Stimulated activated CD8-positive, alpha-beta memory T cell treated with anti-CD3 and anti-CD28 coated beads, Interleukin-7, amount 100 ng/mL, for 4 hours (primary cell): ENCODE measurements around the gene NOS1AP.

ENCODE experiments used
- DNase-seq, 2 donors: peaks; one replicate each; pipeline ENCODE4 v3.0.0-alpha.2; 2020; ENCODE audit warnings: low read depth in 2 of 2

NOS1AP gene

GRCh38 chr1:162088281-162088969 lies 18.9 kb downstream of the NOS1AP start:
- DNase-seq, result no peak

DNA sequence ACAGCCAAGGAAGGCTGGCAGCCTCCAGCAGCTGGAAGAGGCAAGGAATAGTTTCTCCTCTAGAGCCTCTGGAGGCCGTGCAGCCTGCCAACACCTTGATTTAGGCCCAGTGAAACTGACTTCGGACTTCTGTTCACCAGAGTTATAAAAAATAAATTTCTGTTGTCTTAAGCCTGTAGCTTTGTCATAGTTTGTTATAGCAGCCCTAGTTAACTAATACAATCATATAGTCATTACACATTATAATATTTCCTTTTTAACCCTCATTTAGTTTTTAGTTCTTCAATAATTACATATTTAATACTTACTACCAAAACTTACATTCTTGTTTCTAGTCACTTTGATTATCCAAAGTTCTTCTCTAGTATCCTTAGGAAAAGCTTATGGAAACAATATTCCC lies 20.3 kb downstream of the NOS1AP start:
- no peak for DNase-seq

GRCh38 chr1:162090378-162090777 lies 20.9 kb downstream of the NOS1AP start:
- DNase-seq, result no peak

GRCh38 chr1:162091681-162092524 lies 22.4 kb downstream of the NOS1AP start:
- DNase-seq, result no peak

- DNase-seq, result no peak
Observed at GRCh38 chr1:162093095-162093494, 23.6 kb downstream of the NOS1AP start.

GRCh38 chr1:162094271-162094670 lies 24.8 kb downstream of the NOS1AP start:
- DNase-seq, result no peak

GRCh38 chr1:162094723-162095122 lies 25.2 kb downstream of the NOS1AP start:
- DNase-seq, result no peak

DNA sequence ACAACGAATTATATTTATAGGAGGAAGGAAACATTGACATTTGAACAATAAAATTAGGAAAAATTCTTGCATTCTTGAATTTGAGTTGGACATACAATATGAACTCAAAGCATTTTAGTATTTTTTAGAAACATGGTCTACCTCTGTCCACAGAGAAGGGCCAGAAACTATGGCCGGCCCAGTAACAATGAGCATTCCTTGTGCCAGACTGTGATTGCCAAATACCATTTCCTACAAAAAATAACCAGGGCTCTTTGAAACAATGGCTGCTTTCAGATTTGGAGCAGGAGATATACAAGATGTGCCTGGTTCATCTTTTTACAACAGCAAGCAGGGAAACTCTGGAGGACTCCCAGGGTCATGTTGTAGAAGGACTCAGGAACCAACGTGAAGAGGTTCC lies 38.4 kb downstream of the NOS1AP start:
- DNase-seq, result no peak

- no peak for DNase-seq
Observed at GRCh38 chr1:162108426-162108825, 38.9 kb downstream of the NOS1AP start.

GRCh38 chr1:162110910-162111309 lies 41.4 kb downstream of the NOS1AP start:
- DNase-seq, result no peak

GRCh38 chr1:162111572-162111971 lies 42.1 kb downstream of the NOS1AP start:
- DNase-seq, result no peak

GRCh38 chr1:162113419-162113818 lies 43.9 kb downstream of the NOS1AP start:
- no peak for DNase-seq

DNA sequence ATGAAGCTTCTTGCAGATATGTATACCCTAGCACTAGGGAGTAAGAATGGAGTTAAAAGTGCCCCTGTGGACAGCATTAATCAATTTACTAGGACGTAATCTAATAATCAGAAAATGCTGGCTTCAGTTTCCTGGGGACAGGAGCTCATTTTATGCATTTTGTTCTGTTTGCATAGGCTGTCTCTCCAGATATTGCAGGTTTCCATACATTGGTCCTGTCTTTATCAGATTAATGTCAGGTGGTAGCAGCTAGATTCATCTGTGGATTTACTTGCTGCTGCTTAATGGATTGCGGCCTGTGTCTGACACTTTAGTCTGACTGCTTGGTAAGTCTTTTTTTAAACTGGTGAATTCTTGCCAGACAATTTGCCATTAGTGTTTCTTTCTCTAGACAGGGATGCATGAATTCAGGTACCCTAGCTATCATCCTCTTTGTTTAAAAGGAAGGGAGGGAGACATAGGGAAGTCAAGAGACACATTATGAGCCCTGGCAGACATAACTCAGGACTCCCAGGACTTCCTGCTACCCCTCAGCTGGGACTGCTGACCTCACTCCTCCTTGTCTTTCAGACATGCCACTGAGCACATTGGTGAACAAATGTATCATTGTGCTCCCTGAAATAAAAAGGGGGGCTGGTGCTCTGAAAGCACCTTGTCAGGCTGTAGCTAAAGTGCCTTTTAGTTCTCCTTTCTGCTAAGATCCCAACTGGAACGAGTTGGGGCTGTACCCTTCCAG lies 47.7 kb downstream of the NOS1AP start:
- no peak for DNase-seq

GRCh38 chr1:162118063-162118462 lies 48.6 kb downstream of the NOS1AP start:
- no peak for DNase-seq

DNA sequence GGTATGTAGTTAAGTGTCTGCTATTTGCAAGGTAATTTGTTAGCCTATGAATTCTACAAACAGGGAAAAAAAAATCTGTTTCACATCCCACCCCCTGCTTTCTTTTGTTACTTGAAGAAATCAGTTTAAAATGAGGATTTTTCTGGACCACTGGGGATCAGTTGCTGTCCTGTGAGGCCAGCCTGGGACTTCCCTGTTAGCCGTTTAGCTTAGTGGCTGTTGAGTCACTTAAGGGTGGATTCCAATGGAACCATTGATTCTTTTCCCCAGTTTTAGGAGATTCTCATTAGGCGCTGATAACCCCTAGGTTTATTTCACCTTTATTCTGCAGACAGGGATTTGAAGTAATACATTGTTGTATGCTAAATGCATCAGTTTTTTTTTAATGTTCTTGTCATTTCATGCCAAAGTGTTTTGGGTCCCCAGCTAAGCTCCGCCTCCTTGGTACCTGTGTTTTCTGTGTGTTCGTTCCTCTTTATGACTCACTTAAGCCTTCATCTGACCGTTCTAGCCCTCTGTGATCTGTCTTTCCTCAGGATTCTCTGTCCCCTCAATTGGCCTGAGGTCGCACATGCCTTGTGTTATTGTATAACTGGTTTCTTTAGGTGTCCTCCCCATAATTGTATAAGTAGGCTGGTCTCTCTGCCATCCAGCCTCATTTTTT lies 59.3 kb downstream of the NOS1AP start:
- no peak for DNase-seq

- no peak for DNase-seq
Observed at GRCh38 chr1:162130308-162130707, 60.8 kb downstream of the NOS1AP start.

DNA sequence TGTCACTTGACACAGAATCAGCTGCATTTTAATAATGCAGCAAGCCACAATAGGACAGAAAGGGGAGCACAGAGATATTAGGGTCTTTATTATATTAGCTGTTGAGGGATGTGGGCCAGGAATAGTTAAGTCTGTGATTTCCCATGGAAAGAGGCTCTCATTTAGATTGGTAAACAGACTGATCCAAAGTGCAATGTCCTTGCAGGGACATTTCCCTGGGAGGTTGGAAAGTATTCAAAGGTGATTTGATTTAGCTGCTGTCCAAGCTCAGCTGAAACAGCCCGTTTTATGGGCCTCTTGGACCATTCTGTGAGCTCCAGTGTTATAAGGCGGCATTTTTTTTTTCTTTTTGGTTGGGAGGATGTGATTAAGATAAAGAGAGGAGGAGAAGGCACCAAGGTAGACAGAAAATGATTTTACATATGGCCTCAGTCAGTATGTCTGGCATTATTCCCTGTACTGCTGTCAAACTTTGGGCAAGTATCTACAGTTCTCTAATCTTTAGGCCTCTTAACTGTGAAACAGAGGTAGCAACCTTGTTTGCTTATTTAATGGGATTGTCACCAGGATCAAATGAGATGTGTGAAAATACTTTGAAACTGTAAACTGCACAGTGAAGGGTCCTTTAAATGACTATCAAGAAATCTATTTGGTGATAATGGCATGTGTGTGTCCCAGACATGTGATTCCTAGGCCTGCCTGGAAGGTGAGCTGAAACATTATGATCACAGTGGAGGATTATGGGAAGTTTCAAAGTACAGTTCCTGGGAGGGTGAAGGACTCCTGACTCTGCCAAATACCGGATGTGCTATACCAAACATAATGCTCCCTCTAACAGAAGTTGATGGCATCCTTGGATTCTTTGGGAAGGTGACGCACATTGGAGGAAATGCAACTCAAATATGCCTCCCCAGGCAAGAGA lies 62.2 kb downstream of the NOS1AP start:
- no peak for DNase-seq

- no peak for DNase-seq
Observed at GRCh38 chr1:162133566-162133965, 64.1 kb downstream of the NOS1AP start.

DNA sequence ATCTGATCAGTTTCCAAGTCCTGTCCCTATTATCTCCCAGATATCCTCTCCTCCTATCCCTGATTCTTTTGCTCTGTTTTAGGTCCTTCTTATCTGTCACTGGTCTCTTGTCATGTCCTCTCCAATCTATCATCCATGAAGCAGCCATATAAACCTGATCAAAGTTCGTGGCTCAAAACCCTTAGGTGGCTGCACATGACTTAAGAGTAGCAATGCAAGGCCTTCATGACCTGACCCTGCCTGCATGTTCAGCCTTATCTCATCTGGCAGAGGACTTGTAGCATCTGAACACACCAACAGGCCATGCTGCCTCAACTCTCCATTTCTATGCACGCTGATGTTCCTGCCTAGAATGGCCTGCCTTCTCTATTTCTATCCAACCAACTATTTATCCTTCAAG lies 65.2 kb downstream of the NOS1AP start:
- DNase-seq, result no peak

GRCh38 chr1:162135271-162135775 lies 65.8 kb downstream of the NOS1AP start:
- DNase-seq, result no peak

DNA sequence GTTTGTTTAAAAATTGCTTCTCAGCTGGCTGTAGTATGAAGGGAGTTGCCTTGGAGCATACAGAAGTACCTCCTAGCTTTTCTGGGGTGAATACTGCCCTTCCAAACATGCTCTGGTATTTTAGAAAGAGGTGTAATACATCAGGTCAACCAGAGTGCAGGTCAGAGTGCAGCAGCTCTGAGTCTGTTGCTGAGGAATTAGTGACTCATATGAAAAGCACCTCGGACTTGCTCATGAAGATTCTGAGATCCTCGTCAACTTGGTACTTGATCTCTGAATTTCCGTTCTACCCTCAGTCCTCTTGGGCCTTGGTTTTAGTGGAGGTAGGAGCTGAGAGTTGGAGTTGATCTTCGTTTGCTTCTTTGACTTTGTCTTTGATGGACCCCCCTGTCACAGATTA lies 67.3 kb downstream of the NOS1AP start:
- no peak for DNase-seq
